Activated gamma-delta T cell (primary cell): ENCODE measurements around the gene UBR1.

Source experiments
- DNase-seq: peaks from one replicate; lab custom pipeline; 2025; lab: John Stamatoyannopoulos, UW

UBR1 gene

DNA sequence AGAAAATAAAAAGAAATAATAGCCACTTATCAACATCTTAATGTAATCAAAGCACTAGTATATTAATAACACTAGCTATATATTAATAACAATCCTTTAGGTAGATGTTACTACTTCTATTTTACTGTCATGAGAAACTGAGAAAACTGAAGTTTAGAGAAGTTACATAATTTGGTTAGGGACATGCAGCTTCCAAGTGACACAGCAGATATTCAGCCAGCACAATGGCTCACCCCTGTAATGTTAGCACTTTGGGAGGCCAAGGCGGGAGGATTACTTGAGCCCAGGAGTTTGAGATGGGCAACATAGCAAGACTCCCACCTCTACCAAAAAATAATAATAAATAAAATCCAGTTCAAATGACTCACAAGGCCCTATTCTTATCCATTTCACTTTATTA, 1.9 kb upstream of the UBR1 start:
- no peak for DNase-seq

DNA sequence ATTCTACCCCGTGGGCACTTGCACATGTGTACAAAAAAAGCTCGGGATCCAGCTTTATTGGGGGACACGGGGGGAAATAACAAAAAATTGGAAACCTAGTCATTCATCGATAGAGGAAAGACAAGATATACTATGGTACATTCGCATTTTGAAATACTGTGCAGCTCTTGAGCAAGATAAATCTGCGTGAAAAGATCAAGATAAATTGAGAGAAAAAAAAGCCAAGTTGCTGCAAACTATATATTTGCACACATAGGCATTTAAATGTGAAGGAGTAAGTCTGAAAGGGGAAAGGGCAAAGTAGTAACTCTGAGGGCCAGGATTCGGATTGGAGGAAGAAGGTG, 620 bp upstream of the UBR1 start:
- no peak for DNase-seq

DNA sequence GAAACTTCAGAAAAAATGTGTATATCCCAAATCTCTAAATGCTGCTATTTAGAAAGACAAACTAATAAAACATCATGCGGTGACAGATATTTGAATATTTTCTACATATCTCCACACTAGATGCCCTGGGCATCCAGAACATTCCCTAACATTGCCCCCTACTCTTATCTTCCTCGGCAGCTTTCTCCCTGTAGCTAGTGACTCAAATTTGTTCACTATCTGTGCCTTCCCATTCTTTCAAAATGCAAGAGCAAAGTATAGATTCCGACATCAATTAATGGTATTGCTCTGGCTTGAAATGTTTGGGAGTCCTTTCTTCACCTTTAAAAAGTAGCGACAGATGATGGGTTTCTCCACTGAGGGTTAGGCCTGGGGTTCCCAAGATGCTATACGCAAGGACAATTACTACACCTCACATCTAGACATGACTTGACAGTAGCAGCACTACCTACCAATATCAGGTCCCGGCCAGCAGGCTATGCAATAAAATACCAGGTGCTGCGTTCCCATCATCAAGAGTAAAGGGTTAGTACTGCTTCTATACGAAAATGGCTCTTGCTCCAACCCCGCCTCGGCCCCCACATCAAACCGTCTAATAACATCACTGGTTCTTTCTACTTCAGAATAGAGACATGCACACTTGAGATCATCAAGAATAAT, 631 bp downstream of the UBR1 start:
- DNase-seq, result no peak

DNA sequence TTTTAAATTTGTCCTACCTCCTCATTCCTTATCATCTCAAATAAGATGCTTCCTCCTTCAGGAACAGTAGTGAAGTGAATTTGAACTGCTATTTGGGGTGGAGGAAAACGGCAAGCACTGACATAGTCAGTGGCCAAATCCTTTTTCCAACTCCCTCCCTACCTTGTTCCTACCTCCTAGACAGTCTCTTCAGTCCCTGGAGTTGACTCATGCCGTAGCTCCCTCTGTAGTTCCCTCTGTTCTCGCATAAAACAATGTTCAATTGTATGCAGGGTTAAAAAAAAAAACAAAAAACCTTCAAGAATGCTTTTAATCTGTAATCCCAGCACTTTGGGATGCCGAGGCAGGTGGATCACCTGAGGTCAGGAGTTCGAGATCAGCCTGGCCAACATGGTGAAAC, 1.4 kb downstream of the UBR1 start:
- DNase-seq, result no peak

DNA sequence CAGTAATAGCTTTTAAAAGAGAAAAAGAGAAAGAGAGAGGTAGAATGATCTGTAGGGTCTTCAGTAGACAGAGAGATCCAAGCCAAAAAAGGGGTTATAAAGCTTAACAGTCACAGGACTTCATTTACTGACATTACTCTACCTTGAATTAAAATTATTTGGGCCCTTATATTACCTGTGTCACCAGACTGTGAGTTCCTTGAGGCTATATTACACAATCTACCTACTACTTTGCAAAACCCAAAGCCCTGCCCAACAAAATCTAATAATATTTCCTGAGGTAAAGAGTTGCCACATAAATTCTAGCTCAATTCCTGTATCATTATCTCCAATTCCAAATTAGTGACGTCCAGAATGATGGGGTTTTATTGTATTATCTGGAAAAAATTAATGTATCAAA, 1.9 kb downstream of the UBR1 start:
- DNase-seq, result no peak

DNA sequence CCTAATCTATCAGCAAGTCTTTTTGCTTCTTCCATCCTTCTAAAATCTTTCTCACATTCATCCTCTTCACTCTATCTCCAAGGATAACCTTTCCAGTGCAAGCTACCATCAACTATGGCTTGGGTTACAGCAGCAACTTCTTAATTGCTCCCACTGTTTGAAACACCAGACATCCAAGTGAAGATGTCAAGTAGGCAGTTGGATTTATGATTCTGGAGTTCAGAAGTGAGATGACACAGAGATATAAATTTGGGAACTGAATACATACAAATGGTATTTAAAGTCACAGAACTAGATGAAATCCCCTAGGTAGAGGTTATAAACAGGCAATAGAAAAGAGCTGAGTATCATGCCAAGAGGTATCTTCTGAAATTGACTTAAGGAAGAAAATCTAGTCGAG, 3.7 kb downstream of the UBR1 start:
- no peak for DNase-seq

DNA sequence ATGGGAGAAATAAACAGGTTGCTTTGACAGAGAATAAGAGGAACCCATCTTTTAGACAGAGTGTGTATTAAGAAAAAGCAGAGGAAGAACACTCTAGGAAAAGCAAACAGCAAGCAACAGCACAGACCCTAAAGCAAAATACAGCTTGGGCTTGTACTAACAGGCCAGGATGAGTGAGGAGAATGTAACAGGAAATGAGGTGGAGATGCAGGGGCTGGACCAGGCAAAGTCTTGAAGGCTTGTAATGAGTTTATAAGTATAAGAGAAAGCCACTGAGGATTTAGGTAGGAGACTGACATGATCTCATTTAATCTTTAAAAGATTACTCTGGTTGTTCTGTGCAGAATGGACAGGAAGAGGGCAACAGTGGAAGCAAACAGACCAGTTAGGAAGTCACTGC, 4.9 kb downstream of the UBR1 start:
- DNase-seq, result no peak

DNA sequence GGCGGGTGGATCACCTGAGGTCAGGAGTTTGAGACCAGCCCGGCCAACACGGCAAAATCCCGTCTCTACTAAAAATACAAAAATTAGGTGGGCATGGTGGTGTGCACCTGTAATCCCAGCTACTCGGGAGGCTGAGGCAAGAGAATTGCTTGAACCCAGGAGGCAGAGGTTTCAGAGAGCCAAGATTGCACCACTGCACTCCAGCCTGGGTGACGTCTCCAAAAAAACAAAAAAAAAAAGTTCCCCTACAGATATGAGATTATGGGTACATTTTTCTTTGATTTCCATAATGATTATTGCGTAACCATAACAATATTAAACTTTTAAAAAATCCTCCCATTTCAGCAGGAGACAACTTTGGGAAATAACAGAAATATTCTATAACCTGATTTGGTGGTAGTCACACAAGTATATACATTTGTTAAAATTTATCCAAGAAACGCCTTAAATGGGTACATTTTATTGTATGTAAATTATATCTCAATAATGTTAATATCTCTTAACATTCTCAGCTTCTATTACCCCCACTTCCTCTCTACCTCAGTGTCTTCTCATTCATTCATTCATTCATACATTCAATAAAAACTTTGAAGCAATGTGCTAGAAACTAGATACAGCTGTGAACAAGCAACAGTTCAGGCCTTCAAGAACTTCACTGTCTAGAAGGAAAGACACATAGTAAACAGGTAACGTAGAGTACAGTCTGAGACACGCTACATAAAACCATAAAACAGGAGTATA, 6.6 kb downstream of the UBR1 start:
- no peak for DNase-seq

DNA sequence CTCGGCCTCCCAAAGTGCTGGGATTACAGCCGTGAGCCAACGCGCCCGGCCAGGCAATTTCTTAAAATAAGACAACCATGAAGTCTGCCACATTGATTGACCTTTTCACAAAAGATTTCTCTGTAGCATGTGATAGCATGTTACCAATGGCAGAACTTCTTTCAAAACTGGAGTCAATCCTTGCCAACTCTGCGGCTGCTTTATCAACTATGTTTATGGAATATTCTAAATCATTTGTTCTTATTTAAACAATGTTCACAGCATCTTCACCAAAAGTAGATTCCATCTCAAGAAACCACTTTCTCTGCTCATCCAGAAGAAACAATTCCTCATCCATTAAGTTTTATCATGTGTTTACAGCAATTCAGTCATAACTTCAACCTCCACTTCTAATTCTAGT, 9.4 kb downstream of the UBR1 start:
- no peak for DNase-seq

DNA sequence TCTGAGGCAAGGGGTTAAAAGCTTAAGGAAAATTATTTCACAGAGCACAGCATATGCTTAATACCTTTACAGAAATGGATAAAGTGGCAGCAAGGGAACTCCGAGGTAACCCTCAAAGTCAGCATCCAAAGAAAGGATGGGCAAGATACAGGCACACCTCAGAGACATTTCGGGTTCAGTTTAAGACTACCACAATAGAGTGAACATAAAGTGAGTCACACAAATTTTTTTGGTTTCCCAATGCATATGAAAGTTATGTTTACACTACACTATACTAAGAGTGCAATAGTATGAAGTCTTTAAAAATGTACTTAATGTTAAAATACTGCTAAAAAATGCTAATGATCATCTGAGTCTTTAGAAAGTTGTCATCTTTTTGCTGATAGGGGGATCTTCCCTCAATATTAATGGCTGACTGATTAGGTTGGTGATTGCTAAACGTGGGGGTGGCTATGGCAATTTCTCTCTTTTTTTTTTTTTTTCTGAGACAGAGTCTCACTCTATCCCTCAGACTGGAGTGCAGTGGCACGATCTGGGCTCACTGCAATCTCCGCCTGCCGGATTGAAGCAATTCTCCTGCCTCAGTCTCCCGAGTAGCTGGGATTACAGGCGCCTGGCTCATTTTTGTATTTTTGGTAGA, 10.0 kb downstream of the UBR1 start:
- no peak for DNase-seq

DNA sequence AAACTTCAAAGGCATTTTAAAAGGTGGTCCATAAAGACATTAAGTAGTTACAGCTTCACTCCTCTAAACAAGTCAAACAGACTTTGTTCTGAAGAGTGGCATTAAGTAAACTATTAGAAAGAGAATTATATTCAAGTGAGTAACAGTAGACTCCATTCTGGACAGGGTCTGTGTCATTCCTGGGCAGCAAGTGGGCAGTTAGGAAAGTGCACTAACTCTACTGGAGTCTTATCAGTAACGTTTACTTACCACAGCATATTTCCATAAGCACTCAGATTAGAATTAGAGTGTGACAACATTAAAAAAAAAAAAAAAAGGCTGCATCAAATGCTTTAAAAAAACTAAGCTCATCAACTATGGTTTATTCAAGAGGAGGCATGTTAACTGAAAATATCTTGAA, 10.6 kb downstream of the UBR1 start:
- no peak for DNase-seq

DNA sequence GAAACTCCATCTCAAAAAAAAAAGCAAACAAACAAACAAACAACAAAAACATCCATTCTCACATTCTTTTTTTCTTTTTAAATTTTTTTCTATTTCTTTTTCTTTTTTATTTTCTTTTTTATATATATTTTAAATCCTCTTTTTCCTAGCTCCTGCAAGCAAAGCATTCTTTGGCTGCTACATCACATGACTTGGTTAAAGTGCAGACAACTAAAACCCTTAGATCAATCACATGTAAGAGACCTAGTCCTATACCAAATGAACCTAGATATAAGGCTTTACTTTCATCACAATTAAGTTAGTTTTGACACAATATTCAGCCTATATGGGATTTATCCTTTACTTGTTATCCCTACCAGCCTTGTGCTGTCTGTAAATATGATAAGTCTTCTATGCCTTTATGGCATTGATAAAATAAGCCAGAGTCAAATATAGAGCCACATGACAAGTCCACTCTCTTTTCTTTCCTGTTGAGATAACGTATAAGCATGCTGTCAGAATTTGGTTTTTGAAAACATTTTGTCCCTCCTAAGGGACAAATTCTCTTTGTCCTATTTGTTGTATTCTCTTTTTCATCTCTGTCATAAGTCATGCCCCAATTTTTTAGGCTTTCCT, 11.3 kb downstream of the UBR1 start:
- no peak for DNase-seq

DNA sequence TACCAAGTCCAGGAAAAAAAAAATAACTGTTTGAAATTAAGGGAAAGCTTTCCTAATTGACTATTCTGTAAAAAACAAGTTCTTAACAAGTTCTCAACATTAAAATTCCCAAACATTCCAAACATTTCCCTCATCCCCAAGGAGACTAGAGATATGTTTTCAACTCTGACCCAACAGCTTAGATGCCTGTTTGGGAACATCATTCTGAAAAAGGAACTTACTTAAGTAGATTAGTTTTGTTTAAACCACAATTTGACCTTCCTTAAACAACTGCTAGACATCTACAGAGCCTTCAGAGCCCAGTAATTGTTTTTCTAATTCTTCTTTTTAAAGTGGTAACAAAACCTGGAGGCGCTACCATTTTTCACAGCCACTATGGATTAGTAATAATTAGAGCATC, 12.8 kb downstream of the UBR1 start:
- DNase-seq, result no peak

DNA sequence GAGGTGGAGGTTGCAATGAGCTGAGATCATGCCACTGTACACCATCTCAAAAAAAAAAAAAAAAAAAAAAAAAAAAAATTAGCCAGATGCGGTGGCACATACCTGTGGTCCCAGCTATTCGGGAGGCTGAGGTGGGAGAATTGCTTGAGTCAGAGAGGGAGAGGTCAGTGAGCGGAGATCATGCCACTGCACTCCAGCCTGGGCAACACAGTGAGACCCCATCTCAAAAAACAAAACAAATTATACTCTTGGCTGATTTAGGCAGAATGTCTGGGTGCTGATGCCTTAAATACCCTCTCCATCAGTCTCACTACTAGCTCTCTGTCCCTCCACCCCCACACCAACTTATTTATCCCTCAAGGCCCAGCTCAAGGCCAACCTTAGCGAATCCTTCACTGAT, 14.0 kb downstream of the UBR1 start:
- no peak for DNase-seq

DNA sequence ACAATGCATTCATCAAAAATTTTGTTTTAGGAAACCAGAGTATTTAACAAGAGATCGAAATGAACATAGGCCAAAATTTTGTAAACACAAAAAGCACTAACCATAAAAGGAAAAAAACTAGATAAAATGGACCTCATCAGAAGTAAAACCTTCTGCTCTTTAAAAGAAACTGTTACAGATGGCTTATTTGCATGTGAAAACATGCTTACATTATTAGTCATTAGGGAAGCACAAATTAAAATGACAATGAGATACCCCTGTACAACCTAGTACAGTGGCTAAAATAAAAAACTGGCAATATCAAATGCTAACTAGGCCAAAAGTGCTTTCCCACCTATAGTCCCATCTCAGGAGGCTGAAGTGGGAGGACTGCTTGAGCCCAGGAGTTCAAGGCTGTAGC, 19.3 kb downstream of the UBR1 start:
- DNase-seq, result no peak

DNA sequence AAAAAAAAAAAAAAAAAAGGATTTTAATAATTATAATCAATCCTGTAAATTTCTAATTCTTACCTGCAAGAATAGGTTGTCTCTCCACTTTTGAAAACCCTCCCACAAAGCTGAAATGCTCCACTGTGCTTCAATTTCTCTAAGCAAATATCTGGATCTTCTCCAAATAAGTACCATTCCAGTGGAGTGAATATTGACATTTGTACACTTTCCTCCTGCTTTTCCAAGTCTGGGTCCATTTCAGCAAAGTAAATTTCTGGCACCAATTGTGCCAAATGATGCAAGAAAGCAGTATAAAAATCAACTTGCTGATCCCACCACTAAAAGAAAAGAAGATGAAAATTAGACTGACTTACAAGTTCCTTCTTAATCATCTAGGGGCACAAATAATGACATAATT, 19.9 kb downstream of the UBR1 start:
- no peak for DNase-seq

DNA sequence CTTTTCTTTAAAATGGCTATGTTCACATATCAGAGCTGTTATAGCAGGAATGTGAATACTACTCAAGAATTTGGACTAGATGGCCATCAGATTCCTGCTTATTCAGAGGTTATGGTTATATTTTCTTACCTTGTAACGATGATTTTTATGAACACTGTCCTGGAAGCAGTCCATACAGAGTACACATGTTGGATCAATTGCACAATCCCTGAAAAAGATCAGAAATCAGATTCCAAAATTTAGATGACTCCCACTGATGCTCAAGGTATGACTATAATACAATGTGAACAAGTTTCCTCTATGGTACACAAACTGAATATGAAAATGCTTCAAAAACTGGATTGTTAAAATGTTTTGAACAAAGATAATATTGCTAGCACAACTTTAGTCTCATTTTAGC, 23.3 kb downstream of the UBR1 start:
- no peak for DNase-seq

DNA sequence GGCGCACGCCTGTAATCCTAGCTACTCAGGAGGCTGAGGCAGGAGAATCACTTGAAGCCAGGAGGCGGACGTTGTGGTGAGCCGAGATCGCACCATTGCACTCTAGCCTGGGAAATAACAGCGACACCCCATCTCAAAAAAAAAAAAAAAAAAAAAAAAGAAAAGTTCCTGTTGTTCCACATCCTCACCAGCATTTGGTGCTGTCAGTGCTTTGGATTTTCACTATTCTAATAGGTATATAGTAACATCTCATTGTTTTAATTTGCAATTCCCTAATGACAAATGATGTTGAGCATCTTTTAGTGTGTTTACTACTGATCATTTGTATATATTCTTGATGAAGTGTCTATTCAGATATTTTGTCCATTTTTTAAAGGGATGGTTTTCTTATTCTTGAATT, 24.6 kb downstream of the UBR1 start:
- no peak for DNase-seq

DNA sequence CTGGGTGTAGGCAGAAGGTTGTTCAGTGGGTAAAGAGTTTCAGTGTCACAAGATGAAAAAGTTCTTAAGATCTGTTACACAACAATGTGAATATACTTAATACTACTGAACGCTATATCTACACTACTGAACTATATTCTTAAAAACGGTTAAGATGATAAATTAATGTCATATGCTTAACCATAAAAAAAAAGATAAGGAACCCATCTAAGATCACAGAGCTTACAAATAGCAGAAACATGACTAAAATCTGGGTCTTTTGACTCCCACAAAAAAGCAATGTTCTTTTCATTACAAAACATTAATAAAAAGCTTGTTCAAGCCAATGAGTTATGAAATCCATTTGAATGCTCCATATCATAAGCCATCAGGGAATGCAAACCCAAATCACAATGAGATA, 34.4 kb downstream of the UBR1 start:
- no peak for DNase-seq

DNA sequence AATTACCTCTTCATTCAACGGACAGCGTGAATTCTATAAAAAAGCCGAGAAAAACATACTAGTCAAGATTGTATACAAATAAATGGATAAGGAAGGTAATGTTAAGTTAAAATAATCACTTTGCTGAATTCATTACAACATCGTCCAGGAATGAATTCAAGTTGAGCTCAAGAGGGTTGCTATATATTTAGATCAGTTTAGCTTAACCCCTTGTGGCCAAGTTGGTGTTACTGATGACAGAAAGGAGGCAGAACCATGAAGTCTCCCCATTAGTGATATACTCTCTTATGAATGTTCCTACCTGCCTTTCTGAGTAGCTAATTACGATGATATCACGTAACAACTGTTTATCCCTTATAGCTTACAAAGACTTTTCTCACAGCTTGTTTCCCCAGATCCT, 34.9 kb downstream of the UBR1 start:
- DNase-seq, result no peak

DNA sequence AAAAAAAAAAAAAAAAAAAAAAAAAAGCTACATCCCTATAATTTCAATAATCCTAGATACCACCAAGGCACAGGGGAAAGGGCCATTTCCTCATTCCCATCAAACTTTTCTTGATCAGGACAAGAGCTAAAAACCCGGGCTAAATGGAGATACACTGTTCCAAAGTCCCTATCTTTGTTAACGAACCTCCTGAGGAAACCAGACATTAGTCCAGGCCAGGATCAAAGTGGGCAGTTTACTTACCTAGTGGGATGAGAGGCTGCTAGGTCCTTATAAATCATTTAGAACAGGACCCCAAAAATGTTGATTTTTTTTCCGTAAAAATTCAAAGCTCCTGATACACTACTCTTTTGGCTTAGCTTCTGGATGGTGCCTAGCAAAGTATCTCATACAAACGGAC, 35.6 kb downstream of the UBR1 start:
- DNase-seq, result no peak

DNA sequence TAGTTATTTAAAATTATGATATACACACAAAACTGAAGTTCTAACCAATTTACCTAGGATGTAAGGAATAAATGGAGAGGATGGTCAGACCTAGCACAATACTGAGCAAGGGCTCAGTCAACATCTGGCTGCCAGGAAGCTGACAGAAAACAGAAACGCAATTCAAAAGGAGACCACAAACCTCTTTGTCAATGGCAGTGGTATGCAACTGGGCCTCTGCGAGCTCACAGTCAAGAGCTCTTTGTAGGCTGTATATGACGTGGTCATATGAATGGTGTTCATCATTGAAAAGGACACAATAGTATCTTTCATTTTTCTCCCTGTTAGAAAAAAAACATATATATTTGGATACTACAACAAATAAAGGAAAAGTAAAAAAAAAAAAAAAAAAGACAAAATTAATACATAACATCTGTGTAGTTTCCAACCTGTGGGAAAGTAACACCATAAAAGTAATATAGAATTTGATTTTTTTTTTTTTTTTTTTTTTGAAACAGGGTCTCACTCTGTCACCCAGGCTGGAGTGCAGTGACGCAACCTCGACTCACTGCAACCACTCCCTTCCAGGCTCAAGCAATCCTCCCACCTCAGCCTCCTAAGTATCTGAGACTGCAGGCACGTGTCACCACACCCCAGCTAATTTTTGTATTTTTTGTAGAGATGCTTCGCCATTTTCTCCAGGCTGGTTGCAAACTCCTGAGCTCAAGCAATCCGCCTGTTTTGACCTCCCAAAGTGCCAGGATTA, 37.9 kb downstream of the UBR1 start:
- no peak for DNase-seq

DNA sequence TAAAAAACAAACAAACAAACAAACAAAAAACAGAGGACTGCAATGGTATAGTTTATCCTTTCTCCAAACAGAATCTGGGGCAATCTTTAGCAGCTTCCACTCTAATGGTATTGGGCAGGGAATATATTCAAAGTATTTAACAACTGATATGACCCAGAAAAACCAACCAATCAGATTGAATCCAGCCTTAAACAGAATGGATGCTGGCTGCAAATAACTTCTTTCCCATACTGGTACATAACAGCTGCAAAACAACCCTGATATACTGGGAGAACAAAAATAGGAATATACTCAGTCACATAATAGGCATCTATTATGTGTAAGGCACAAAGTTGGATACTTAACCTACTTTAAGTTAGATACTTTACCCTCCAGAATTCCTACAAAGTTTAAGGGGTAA, 49.1 kb downstream of the UBR1 start:
- DNase-seq, result no peak
